ENCODE results near the gene DMRTB1.

- TF ChIP-seq, protein P1, sequence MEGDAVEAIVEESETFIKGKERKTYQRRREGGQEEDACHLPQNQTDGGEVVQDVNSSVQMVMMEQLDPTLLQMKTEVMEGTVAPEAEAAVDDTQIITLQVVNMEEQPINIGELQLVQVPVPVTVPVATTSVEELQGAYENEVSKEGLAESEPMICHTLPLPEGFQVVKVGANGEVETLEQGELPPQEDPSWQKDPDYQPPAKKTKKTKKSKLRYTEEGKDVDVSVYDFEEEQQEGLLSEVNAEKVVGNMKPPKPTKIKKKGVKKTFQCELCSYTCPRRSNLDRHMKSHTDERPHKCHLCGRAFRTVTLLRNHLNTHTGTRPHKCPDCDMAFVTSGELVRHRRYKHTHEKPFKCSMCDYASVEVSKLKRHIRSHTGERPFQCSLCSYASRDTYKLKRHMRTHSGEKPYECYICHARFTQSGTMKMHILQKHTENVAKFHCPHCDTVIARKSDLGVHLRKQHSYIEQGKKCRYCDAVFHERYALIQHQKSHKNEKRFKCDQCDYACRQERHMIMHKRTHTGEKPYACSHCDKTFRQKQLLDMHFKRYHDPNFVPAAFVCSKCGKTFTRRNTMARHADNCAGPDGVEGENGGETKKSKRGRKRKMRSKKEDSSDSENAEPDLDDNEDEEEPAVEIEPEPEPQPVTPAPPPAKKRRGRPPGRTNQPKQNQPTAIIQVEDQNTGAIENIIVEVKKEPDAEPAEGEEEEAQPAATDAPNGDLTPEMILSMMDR (IDR thresholded peaks at IDR 0.05), result no peak
- no peak for TF ChIP-seq POLR2A (IDR thresholded peaks at IDR 0.05)
These were observed 45.8 kb upstream of the DMRTB1 start for GRCh38 chr1:53413175-53414001.

Measured in testis (tissue), 2 donors.